Spleen (tissue), 7 donors: ENCODE data around the gene NT5C1A.

ENCODE experiments used
- POLR2A ChIP-seq, 3 donors: fragments of 450-650 bp; IDR thresholded peaks; one replicate each; pipeline ENCODE4 v1.5.1; 2017; ENCODE audit warnings: antibody characterized with exemption in 3 of 3, mild to moderate bottlenecking in 1 of 3
- POLR2AphosphoS5 ChIP-seq, 3 donors: sonication (generic); formaldehyde crosslinking; IDR thresholded peaks; one replicate each; pipeline ENCODE4 v1.5.1; 2017; ENCODE audit warnings: antibody characterized with exemption in 3 of 3
- TF ChIP-seq, protein P1 (sequence below), 11 experiments: fragments of 200-600 bp in 7 of 11; fragments of 450-650 bp in 4 of 11; sonication (generic) in 4 of 11; IDR thresholded peaks in 8 of 11; conservative IDR thresholded peaks in 3 of 11; 1 replicate in 7 of 11; 2 replicates in 4 of 11; pipeline versions ENCODE4 v1.4.0 to v1.8.0; 2016 to 2021; ENCODE audit warnings: antibody characterized with exemption in 11 of 11, inconsistent platforms in 4 of 11, mild to moderate bottlenecking in 1 of 11
- donor health status: DM: no; HTN: no; CAD: no; lungs with moderate emphysema.
- donor health status: DM: no; HTN: no; CAD: no.
- donor health status: DM: no; HTN: no; CAD: no.

DNA sequence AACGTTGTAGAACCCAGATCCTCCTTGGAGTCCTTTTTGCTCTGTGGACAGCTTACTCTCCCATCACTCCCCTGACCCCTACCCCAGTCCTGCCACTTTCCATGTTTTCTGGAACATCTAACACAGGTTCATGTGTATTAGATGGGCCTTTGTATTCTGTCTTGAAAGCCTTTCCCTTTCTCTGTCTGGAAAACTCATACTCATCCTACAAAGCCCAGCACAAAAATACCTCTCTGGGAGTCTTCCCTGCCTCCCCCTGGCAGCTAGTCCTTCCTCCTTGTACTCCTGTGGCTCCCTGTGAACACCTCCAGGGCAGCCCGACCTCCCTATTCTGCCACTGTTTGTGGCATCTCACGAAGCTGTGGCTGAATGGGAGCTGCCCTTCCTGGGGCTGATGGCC, 24.7 kb downstream of the NT5C1A start:
- TF ChIP-seq, protein P1, sequence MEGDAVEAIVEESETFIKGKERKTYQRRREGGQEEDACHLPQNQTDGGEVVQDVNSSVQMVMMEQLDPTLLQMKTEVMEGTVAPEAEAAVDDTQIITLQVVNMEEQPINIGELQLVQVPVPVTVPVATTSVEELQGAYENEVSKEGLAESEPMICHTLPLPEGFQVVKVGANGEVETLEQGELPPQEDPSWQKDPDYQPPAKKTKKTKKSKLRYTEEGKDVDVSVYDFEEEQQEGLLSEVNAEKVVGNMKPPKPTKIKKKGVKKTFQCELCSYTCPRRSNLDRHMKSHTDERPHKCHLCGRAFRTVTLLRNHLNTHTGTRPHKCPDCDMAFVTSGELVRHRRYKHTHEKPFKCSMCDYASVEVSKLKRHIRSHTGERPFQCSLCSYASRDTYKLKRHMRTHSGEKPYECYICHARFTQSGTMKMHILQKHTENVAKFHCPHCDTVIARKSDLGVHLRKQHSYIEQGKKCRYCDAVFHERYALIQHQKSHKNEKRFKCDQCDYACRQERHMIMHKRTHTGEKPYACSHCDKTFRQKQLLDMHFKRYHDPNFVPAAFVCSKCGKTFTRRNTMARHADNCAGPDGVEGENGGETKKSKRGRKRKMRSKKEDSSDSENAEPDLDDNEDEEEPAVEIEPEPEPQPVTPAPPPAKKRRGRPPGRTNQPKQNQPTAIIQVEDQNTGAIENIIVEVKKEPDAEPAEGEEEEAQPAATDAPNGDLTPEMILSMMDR (IDR thresholded peaks at IDR 0.05 in 8 of 11, conservative IDR thresholded peaks at IDR 0.05 in 3 of 11) = no peak
- TF ChIP-seq POLR2A (IDR thresholded peaks at IDR 0.05) (no peak), POLR2AphosphoS5 (IDR thresholded peaks at IDR 0.05) (no peak)
